ENCODE data around the gene H1-8. TPM values are rescaled to one million over a fixed set of nuclear protein-coding genes. Genes with fewer than 3 reads are reported as not detected.
A peak's percentile ranks its signal among the peaks of the same experiment; 100 is the strongest.
"Not testable (repeated sequence)": the region's sequence is repeated elsewhere in the genome, so short reads cannot be mapped to it uniquely, and the experiment has no call there.

The H1-8 gene
- total RNA-seq, 1 experiment from 2014 or later, result not detected

DNA sequence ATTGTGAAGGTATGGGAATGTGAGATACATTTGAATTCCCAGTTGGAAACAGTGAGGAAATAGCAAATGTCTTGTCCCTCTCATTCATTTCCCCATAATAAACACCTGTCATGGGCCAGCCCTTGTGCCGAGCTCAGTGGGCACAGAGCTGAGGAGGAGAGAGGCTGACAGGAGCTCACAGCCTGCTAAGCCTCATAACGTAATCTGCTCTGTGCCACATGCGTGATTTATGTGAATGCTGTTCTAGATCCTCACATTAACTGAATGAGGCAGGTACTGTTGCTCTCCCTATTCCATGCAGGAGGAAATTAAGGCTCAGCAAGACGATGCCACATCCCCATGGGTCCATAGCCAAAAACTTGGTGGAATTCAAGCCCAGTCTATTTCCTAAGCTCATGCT lies 49.8 kb upstream of the H1-8 start:
- no peaks in the 10 kb centered on the region for H4K20me1 ChIP-seq (ENCODE audit: insufficient read depth)
- RAD21 ChIA-PET (ENCODE audit: low non-redundant PET in 1 of 2, low total read pairs in 2 of 2, uncharacterized antibody in 2 of 2, unreplicated experiment in 2 of 2), result interaction anchor here in 1 of 2 experiments (0.7 kb wide), 1 partner anchor 337 kb away, joined by 6 read pairs; no protein-coding TSS in a partner anchor
- no peak overlapping the region for H3K27ac ChIP-seq (ENCODE audit: low read depth, low read length)
- TF ChIP-seq POLR2AphosphoS5 (IDR thresholded peaks at IDR 0.05; ENCODE audit: low read depth, low read length), result no peak
- no peak for TF ChIP-seq CEBPB (IDR thresholded peaks at IDR 0.05; ENCODE audit: low read depth)
- TF ChIP-seq, protein P1, sequence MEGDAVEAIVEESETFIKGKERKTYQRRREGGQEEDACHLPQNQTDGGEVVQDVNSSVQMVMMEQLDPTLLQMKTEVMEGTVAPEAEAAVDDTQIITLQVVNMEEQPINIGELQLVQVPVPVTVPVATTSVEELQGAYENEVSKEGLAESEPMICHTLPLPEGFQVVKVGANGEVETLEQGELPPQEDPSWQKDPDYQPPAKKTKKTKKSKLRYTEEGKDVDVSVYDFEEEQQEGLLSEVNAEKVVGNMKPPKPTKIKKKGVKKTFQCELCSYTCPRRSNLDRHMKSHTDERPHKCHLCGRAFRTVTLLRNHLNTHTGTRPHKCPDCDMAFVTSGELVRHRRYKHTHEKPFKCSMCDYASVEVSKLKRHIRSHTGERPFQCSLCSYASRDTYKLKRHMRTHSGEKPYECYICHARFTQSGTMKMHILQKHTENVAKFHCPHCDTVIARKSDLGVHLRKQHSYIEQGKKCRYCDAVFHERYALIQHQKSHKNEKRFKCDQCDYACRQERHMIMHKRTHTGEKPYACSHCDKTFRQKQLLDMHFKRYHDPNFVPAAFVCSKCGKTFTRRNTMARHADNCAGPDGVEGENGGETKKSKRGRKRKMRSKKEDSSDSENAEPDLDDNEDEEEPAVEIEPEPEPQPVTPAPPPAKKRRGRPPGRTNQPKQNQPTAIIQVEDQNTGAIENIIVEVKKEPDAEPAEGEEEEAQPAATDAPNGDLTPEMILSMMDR (IDR thresholded peaks at IDR 0.05 in 2 of 3, conservative IDR thresholded peaks at IDR 0.05 in 1 of 3; ENCODE audit: borderline replicate concordance in 1 of 3, insufficient read depth in 1 of 3, low read depth in 2 of 3, low read length in 2 of 3), result no peak
- no peak for TF ChIP-seq POLR2A (IDR thresholded peaks at IDR 0.05; ENCODE audit: borderline replicate concordance, extremely low read depth, insufficient read depth, insufficient read length)
- no peak for TF ChIP-seq CBX3 (IDR thresholded peaks at IDR 0.05; ENCODE audit: low read depth)
- TF ChIP-seq, protein P2, sequence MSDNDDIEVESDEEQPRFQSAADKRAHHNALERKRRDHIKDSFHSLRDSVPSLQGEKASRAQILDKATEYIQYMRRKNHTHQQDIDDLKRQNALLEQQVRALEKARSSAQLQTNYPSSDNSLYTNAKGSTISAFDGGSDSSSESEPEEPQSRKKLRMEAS (IDR thresholded peaks at IDR 0.05), result no peak
- no peak for TF ChIP-seq ZFX (IDR thresholded peaks at IDR 0.05)
- no peak for TF ChIP-seq ZNF274 (IDR thresholded peaks at IDR 0.05; ENCODE audit: low read depth, low read length)
- no peak for TF ChIP-seq EZH2phosphoT487 (IDR thresholded peaks at IDR 0.05; ENCODE audit: borderline replicate concordance)
- no peak for TF ChIP-seq EGR1 (IDR thresholded peaks at IDR 0.05; ENCODE audit: low read depth)
- TF ChIP-seq RAD21 (IDR thresholded peaks at IDR 0.05; ENCODE audit: low read depth), result no peak
- TF ChIP-seq, protein P3, sequence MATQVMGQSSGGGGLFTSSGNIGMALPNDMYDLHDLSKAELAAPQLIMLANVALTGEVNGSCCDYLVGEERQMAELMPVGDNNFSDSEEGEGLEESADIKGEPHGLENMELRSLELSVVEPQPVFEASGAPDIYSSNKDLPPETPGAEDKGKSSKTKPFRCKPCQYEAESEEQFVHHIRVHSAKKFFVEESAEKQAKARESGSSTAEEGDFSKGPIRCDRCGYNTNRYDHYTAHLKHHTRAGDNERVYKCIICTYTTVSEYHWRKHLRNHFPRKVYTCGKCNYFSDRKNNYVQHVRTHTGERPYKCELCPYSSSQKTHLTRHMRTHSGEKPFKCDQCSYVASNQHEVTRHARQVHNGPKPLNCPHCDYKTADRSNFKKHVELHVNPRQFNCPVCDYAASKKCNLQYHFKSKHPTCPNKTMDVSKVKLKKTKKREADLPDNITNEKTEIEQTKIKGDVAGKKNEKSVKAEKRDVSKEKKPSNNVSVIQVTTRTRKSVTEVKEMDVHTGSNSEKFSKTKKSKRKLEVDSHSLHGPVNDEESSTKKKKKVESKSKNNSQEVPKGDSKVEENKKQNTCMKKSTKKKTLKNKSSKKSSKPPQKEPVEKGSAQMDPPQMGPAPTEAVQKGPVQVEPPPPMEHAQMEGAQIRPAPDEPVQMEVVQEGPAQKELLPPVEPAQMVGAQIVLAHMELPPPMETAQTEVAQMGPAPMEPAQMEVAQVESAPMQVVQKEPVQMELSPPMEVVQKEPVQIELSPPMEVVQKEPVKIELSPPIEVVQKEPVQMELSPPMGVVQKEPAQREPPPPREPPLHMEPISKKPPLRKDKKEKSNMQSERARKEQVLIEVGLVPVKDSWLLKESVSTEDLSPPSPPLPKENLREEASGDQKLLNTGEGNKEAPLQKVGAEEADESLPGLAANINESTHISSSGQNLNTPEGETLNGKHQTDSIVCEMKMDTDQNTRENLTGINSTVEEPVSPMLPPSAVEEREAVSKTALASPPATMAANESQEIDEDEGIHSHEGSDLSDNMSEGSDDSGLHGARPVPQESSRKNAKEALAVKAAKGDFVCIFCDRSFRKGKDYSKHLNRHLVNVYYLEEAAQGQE (IDR thresholded peaks at IDR 0.05; ENCODE audit: low read depth), result no peak
- TF ChIP-seq SIN3A (IDR thresholded peaks at IDR 0.05; ENCODE audit: low read depth), result no peak
- TF ChIP-seq TCF7L2 (IDR thresholded peaks at IDR 0.05; ENCODE audit: borderline replicate concordance, extremely low read depth, insufficient read depth, insufficient read length), result no peak
- no peak for TF ChIP-seq JUND (IDR thresholded peaks at IDR 0.05)
- TF ChIP-seq EZH2 (IDR thresholded peaks at IDR 0.05), result no peak
- no TSS peak for BruUV-seq (replicated peaks)
- H3K27me3 ChIP-seq (ENCODE audit: insufficient read depth, low read length), result no peaks in the 10 kb centered on the region
- intact Hi-C loops (cut with micrococcal nuclease), result loop anchor here (5.0 kb wide), 1 partner anchor 114 kb away; the partner anchor contains the start of gene PLXND1
- POLR2A ChIA-PET, result no interaction called here
- no peaks in the 10 kb centered on the region for H3K9me3 ChIP-seq (ENCODE audit: control insufficient read depth in 1 of 2, insufficient read depth in 1 of 2, low read depth in 1 of 2, low read length in 2 of 2)
- H3K4me3 ChIP-seq (replicated peaks in 1 of 2; ENCODE audit: low read depth in 1 of 2, low read length in 2 of 2), result no peak overlapping the region
- no peak for DNase-seq (ENCODE audit: low read depth, low spot score)
- H3K4me2 ChIP-seq (ENCODE audit: low read length), result no peak overlapping the region
- no peak overlapping the region for H2AFZ ChIP-seq (ENCODE audit: low read depth, low read length, poor library complexity, severe bottlenecking)
- H3K36me3 ChIP-seq (ENCODE audit: control insufficient read depth in 1 of 2, insufficient read depth in 2 of 2, low read length in 2 of 2), result no peaks in the 10 kb centered on the region
- no peaks in the 10 kb centered on the region for H3K79me2 ChIP-seq (ENCODE audit: insufficient read depth, low read length)
- H3K9ac ChIP-seq (ENCODE audit: low read length), result no peak overlapping the region
- H3K4me1 ChIP-seq (ENCODE audit: control insufficient read depth in 1 of 2, insufficient read depth in 2 of 2, low read length in 2 of 2), result peaks cover 9 to 25% of the 10 kb centered on the region in 2 experiments
- ATAC-seq, result no peak
- no peaks in the 10 kb centered on the region for H3K9me2 ChIP-seq (ENCODE audit: insufficient read depth)
- CTCF ChIA-PET, result interaction anchor here (1.7 kb wide), 1 partner anchor 134 kb away, joined by 4 read pairs; no protein-coding TSS in a partner anchor

DNA sequence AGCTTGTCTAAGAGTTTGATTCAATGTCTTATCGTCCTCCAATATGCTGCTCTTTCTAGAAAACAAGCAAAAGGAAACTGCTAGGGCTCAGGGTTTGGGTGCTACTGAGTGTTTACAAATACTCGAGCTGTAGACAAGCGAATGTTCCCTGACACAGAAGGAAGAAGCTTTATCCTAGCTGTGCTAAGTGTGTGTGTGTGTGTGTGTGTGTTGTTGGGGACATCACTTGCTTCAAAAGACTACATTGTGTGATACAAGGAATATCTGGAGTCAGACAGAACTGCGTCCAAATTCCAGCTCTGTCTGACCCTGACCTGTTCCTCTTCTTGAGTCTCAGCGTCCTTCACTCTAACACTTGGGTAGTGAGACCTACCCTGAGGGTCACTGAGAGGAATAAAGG lies 48.5 kb upstream of the H1-8 start:
- H3K4me2 ChIP-seq (ENCODE audit: low read length), result peak overlapping the region; percentile 54
- POLR2A ChIA-PET; H3K9me3 ChIP-seq (ENCODE audit: control insufficient read depth in 1 of 2, insufficient read depth in 1 of 2, low read depth in 1 of 2, low read length in 2 of 2); DNase-seq (ENCODE audit: low read depth, low spot score); BruUV-seq (replicated peaks); H3K36me3 ChIP-seq (ENCODE audit: control insufficient read depth in 1 of 2, insufficient read depth in 2 of 2, low read length in 2 of 2); H3K9ac ChIP-seq (ENCODE audit: low read length); RAD21 ChIA-PET (ENCODE audit: low non-redundant PET in 1 of 2, low total read pairs in 2 of 2, uncharacterized antibody in 2 of 2, unreplicated experiment in 2 of 2); H3K9me2 ChIP-seq (ENCODE audit: insufficient read depth); H3K79me2 ChIP-seq (ENCODE audit: insufficient read depth, low read length); H4K20me1 ChIP-seq (ENCODE audit: insufficient read depth); H2AFZ ChIP-seq (ENCODE audit: low read depth, low read length, poor library complexity, severe bottlenecking); CTCF ChIA-PET; H3K27ac ChIP-seq (ENCODE audit: low read depth, low read length); H3K27me3 ChIP-seq (ENCODE audit: insufficient read depth, low read length); H3K4me3 ChIP-seq (replicated peaks in 1 of 2; ENCODE audit: low read depth in 1 of 2, low read length in 2 of 2): not testable (repeated sequence)
- peak; percentile 3; the same call in 1 of the 2 replicates for ATAC-seq
- intact Hi-C loops (cut with micrococcal nuclease), result loop anchor here (5.0 kb wide), 1 partner anchor 113 kb away; the partner anchor contains the start of gene PLXND1
- peaks cover 9 to 30% of the 10 kb centered on the region in 2 experiments for H3K4me1 ChIP-seq (ENCODE audit: control insufficient read depth in 1 of 2, insufficient read depth in 2 of 2, low read length in 2 of 2)
